SK-N-SH (cell line): ENCODE results near the gene ETFA. TPM values are rescaled to one million over a fixed set of nuclear protein-coding genes. Genes with fewer than 3 reads are reported as not detected.

Experiments used
- CTCF ChIA-PET: fragments of 300-600, 350-600 bp; formaldehyde crosslinking; extraction: SDS; loops from one replicate; lab custom pipeline; 2021; lab: Yijun Ruan, JAX
- POLR2A ChIA-PET: fragments of 350-600 bp; sonication (Branson Sonifier 250); formaldehyde crosslinking; extraction: SDS; loops from one replicate; lab custom pipeline; 2020; ENCODE audit warnings: antibody characterized with exemption, inconsistent platforms; lab: Yijun Ruan, JAX
- DNase-seq: peaks from one replicate; pipeline ENCODE4 v3.0.0; 2012
- H2AFZ ChIP-seq: fragments of 200-600 bp; sonication (generic); 2 replicates; pipeline ENCODE4 v1.8.1; 2016; ENCODE audit warnings: antibody characterized with exemption, mild to moderate bottlenecking, low read depth
- H3F3A ChIP-seq: fragments of 200-600 bp; sonication (generic); replicated peaks from 2 replicates; pipeline ENCODE3; 2016; ENCODE audit warnings: antibody characterized with exemption, mild to moderate bottlenecking; ENCODE audit not compliant: insufficient read depth
- H3K27ac ChIP-seq, 2 experiments: fragments of 200-500 bp in 1 of 2; fragments of 200-600 bp in 1 of 2; sonication (Bioruptor generic) in 1 of 2; sonication (generic), shearing (Covaris generic) in 1 of 2; 2 replicates each; pipeline versions ENCODE4 v1.5.1 to v1.6.1; 2014 to 2016; ENCODE audit warnings: low read depth in 2 of 2, inconsistent platforms in 1 of 2, low read length in 1 of 2, mild to moderate bottlenecking in 1 of 2, mixed read lengths in 1 of 2
- H3K27me3 ChIP-seq: fragments of 200-600 bp; sonication (generic), shearing (Covaris generic); 2 replicates; pipeline ENCODE4 v1.6.1; 2016; ENCODE audit warnings: mixed run types; ENCODE audit not compliant: insufficient read depth
- H3K36me3 ChIP-seq, 2 experiments: fragments of 200-500 bp in 1 of 2; fragments of 200-600 bp in 1 of 2; sonication (Bioruptor generic) in 1 of 2; sonication (generic) in 1 of 2; replicated peaks in 1 of 2; 2 replicates each; pipeline versions ENCODE3 to v1.5.1; 2014 to 2016; ENCODE audit warnings: low read length in 1 of 2, mild to moderate bottlenecking in 1 of 2; ENCODE audit not compliant: insufficient read depth in 2 of 2, control insufficient read depth in 1 of 2
- H3K4me1 ChIP-seq, 2 experiments: fragments of 200-500 bp in 1 of 2; fragments of 200-600 bp in 1 of 2; sonication (Bioruptor generic) in 1 of 2; sonication (generic), shearing (Covaris generic) in 1 of 2; 2 replicates each; pipeline versions ENCODE4 v1.5.1 to v1.6.1; 2014 to 2016; ENCODE audit warnings: low read depth in 1 of 2, low read length in 1 of 2, mixed run types in 1 of 2; ENCODE audit not compliant: insufficient read depth in 2 of 2, control insufficient read depth in 1 of 2
- H3K4me2 ChIP-seq: fragments of 200-600 bp; sonication (generic), shearing (Covaris generic); 2 replicates; pipeline ENCODE4 v1.6.1; 2017; ENCODE audit warnings: mixed run types
- H3K4me3 ChIP-seq, 2 experiments: fragments of 200-500 bp in 1 of 2; fragments of 200-600 bp in 1 of 2; sonication (Bioruptor generic) in 1 of 2; sonication (generic), shearing (Covaris generic) in 1 of 2; 2 replicates each; pipeline versions ENCODE4 v1.5.1 to v1.8.1; 2014 to 2016; ENCODE audit warnings: low read depth in 2 of 2, inconsistent platforms in 1 of 2, low read length in 1 of 2, mild to moderate bottlenecking in 1 of 2, mixed read lengths in 1 of 2, moderate library complexity in 1 of 2
- H3K79me2 ChIP-seq: fragments of 200-600 bp; sonication (generic); 2 replicates; pipeline ENCODE4 v1.8.1; 2017; ENCODE audit warnings: mild to moderate bottlenecking; ENCODE audit not compliant: insufficient read depth
- H3K9ac ChIP-seq: fragments of 200-600 bp; sonication (generic); 2 replicates; pipeline ENCODE4 v1.6.1; 2017; ENCODE audit warnings: mixed run types
- H3K9me2 ChIP-seq: fragments of 200-600 bp; sonication (generic); 2 replicates; pipeline ENCODE4 v1.6.1; 2017; ENCODE audit warnings: mixed run types
- H3K9me3 ChIP-seq: fragments of 200-600 bp; sonication (generic); 2 replicates; pipeline ENCODE4 v1.6.1; 2017; ENCODE audit warnings: mixed run types, mild to moderate bottlenecking, moderate library complexity
- H4K20me1 ChIP-seq: fragments of 200-600 bp; sonication (generic); 2 replicates; pipeline ENCODE4 v1.6.1; 2017; ENCODE audit warnings: mild to moderate bottlenecking, mixed run types; ENCODE audit not compliant: insufficient read depth
- CHD2 ChIP-seq: fragments of 150-350 bp; IDR thresholded peaks from 2 replicates; pipeline ENCODE4 v1.6.1; 2018; ENCODE audit warnings: low read length; ENCODE audit not compliant: partially characterized antibody
- FOXM1 ChIP-seq: IDR thresholded peaks from 2 replicates; pipeline ENCODE4 v1.4.0; 2012; ENCODE audit warnings: low read depth, mild to moderate bottlenecking
- MXI1 ChIP-seq: IDR thresholded peaks from 2 replicates; pipeline ENCODE4 v1.6.1; 2012; ENCODE audit warnings: mild to moderate bottlenecking, low read depth, low read length, improper control_type of control experiment
- NFIC ChIP-seq: IDR thresholded peaks from 2 replicates; pipeline ENCODE4 v1.4.0; 2012; ENCODE audit warnings: borderline replicate concordance
- RXRA ChIP-seq: IDR thresholded peaks from 2 replicates; pipeline ENCODE4 v1.4.0; 2012; ENCODE audit warnings: low read depth, mild to moderate bottlenecking, borderline replicate concordance
- SIN3A ChIP-seq: IDR thresholded peaks from 2 replicates; pipeline ENCODE4 v1.6.1; 2012; ENCODE audit warnings: low read depth, mild to moderate bottlenecking, low read length, moderate library complexity, borderline replicate concordance
- TCF12 ChIP-seq: IDR thresholded peaks from 2 replicates; pipeline ENCODE4 v1.4.0; 2012
- TEAD4 ChIP-seq: IDR thresholded peaks from 2 replicates; pipeline ENCODE4 v1.4.0; 2012; ENCODE audit warnings: mild to moderate bottlenecking, borderline replicate concordance; ENCODE audit not compliant: insufficient read depth
- WGBS: methylation state at CpG from one replicate; pipeline ENCODE4 v1.1.6; 2017; ENCODE audit warnings: low lambda C conversion rate; 5-methylcytosine and 5-hydroxymethylcytosine counted together
- polyA plus RNA-seq, 3 experiments: library from polyadenylated mRNA; depleted of rRNA; stranded (reverse); fragments of >200 nt; gene quantifications; 2 replicates each; pipeline ENCODE4 v1.2.3, GENCODE V29; 2012
- TF ChIP-seq, protein P1 (sequence below): IDR thresholded peaks from 2 replicates; pipeline ENCODE4; 2012
- TF ChIP-seq, protein P2 (sequence below): IDR thresholded peaks from 2 replicates; pipeline ENCODE4 v1.4.0; 2012; ENCODE audit warnings: low read depth
- TF ChIP-seq, protein P3 (sequence below): fragments of 150-350 bp; IDR thresholded peaks from 2 replicates; pipeline ENCODE4 v1.6.1; 2017; ENCODE audit warnings: antibody characterized with exemption, low read length, low read depth, borderline replicate concordance
- TF ChIP-seq, protein P4 (sequence below): fragments of 200-600 bp; sonication (generic); IDR thresholded peaks from 2 replicates; pipeline ENCODE4 v1.6.1; 2017; ENCODE audit warnings: antibody characterized with exemption, mild to moderate bottlenecking, moderate library complexity
- TF ChIP-seq, protein P5 (sequence below): IDR thresholded peaks from 2 replicates; pipeline ENCODE4 v1.4.0; 2012; ENCODE audit warnings: low read depth, borderline replicate concordance

The ETFA gene
- polyA plus RNA-seq, 1 of the 3 experiments (the other 2 are of a cell fraction) = 122 TPM

DNA sequence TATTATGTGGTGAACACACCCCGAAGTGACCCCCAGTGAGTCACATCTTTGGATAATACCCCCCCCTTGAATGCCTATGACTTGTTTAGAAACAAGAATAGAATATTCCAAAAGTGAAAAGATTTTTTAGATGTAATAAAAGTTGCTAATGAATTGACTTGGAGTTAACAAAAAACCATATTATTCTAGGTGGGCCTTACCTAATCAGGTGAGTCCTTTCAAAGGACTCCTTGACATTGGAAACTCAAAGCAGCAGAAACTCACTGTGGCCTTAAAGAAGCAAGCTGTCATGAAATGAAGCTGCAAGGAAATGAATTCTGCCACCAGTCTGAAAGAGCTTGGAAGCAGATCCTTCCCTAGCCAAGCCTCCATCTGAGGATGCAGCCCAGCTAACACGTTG, 14.4 kb upstream of the ETFA start:
- no peaks in the 10 kb centered on the region for H3K79me2 ChIP-seq
- H4K20me1 ChIP-seq = no peaks in the 10 kb centered on the region
- H3K27ac ChIP-seq = no peak overlapping the region
- H3F3A ChIP-seq = peaks cover 5% of the 10 kb centered on the region
- no peak overlapping the region for H3K4me3 ChIP-seq
- no peaks in the 10 kb centered on the region for H3K36me3 ChIP-seq
- H3K27me3 ChIP-seq = no peaks in the 10 kb centered on the region
- H3K9ac ChIP-seq = no peak overlapping the region
- H3K9me3 ChIP-seq = no peaks in the 10 kb centered on the region
- H3K4me1 ChIP-seq = no peaks in the 10 kb centered on the region; a peak in 1 of 4 replicates
- no peak overlapping the region for H3K4me2 ChIP-seq
- no peak overlapping the region for H2AFZ ChIP-seq
- no peak for DNase-seq
- TF ChIP-seq RXRA (no peak), SIN3A (no peak), CHD2 (no peak), FOXM1 (no peak), MXI1 (no peak), TCF12 (no peak), TEAD4 (no peak), NFIC (no peak)
- TF ChIP-seq, protein P1, sequence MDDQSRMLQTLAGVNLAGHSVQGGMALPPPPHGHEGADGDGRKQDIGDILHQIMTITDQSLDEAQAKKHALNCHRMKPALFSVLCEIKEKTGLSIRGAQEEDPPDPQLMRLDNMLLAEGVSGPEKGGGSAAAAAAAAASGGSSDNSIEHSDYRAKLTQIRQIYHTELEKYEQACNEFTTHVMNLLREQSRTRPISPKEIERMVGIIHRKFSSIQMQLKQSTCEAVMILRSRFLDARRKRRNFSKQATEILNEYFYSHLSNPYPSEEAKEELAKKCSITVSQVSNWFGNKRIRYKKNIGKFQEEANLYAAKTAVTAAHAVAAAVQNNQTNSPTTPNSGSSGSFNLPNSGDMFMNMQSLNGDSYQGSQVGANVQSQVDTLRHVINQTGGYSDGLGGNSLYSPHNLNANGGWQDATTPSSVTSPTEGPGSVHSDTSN = no peak
- TF ChIP-seq, protein P2, sequence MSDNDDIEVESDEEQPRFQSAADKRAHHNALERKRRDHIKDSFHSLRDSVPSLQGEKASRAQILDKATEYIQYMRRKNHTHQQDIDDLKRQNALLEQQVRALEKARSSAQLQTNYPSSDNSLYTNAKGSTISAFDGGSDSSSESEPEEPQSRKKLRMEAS = no peak
- TF ChIP-seq, protein P3, sequence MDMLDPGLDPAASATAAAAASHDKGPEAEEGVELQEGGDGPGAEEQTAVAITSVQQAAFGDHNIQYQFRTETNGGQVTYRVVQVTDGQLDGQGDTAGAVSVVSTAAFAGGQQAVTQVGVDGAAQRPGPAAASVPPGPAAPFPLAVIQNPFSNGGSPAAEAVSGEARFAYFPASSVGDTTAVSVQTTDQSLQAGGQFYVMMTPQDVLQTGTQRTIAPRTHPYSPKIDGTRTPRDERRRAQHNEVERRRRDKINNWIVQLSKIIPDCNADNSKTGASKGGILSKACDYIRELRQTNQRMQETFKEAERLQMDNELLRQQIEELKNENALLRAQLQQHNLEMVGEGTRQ = no peak
- TF ChIP-seq, protein P4, sequence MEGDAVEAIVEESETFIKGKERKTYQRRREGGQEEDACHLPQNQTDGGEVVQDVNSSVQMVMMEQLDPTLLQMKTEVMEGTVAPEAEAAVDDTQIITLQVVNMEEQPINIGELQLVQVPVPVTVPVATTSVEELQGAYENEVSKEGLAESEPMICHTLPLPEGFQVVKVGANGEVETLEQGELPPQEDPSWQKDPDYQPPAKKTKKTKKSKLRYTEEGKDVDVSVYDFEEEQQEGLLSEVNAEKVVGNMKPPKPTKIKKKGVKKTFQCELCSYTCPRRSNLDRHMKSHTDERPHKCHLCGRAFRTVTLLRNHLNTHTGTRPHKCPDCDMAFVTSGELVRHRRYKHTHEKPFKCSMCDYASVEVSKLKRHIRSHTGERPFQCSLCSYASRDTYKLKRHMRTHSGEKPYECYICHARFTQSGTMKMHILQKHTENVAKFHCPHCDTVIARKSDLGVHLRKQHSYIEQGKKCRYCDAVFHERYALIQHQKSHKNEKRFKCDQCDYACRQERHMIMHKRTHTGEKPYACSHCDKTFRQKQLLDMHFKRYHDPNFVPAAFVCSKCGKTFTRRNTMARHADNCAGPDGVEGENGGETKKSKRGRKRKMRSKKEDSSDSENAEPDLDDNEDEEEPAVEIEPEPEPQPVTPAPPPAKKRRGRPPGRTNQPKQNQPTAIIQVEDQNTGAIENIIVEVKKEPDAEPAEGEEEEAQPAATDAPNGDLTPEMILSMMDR = no peak
- TF ChIP-seq, all 33 proteins: peak for 0
- CTCF ChIA-PET = no interaction called here
- H3K9me2 ChIP-seq = no peaks in the 10 kb centered on the region
- POLR2A ChIA-PET = no interaction called here
- WGBS = 42% methylated on average over 2 of the region's 2 CpGs

DNA sequence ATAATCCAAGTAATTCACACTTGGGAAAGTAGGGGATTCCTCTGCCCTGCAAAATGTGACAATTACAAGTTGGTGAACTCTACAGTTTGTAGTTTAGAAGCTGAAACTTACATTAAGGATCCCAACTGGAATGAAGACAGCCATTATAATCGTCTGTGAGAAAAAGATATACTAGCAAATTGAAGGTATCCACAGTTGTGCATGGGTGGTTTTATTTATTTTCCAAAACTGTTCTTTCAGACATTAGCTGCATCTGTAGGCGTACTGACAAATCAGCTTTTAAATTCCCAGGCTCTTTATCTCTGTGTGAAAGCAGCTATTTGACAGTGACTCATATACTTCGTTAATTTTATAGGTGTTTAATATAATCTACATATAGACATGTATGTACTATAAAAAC, 12.8 kb upstream of the ETFA start:
- TF ChIP-seq, protein P5, sequence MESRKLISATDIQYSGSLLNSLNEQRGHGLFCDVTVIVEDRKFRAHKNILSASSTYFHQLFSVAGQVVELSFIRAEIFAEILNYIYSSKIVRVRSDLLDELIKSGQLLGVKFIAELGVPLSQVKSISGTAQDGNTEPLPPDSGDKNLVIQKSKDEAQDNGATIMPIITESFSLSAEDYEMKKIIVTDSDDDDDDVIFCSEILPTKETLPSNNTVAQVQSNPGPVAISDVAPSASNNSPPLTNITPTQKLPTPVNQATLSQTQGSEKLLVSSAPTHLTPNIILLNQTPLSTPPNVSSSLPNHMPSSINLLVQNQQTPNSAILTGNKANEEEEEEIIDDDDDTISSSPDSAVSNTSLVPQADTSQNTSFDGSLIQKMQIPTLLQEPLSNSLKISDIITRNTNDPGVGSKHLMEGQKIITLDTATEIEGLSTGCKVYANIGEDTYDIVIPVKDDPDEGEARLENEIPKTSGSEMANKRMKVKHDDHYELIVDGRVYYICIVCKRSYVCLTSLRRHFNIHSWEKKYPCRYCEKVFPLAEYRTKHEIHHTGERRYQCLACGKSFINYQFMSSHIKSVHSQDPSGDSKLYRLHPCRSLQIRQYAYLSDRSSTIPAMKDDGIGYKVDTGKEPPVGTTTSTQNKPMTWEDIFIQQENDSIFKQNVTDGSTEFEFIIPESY = no peak
- TF ChIP-seq MXI1 = no peak
- TF ChIP-seq, protein P1 = no peak

More for the DNA sequence above, 12.8 kb upstream of the ETFA start:
- peaks cover 5% of the 10 kb centered on the region for H3F3A ChIP-seq
- no peaks in the 10 kb centered on the region for H4K20me1 ChIP-seq
- WGBS = 52% methylated on average over 3 of the region's 3 CpGs
- H3K79me2 ChIP-seq = no peaks in the 10 kb centered on the region
- no peak overlapping the region for H3K9ac ChIP-seq
- no peaks in the 10 kb centered on the region for H3K27me3 ChIP-seq
- no peak overlapping the region for H3K27ac ChIP-seq
- H3K4me1 ChIP-seq = no peaks in the 10 kb centered on the region; a peak in 1 of 4 replicates
- H3K4me2 ChIP-seq = no peak overlapping the region
- H2AFZ ChIP-seq = no peak overlapping the region
- H3K4me3 ChIP-seq = no peak overlapping the region
- no peaks in the 10 kb centered on the region for H3K9me2 ChIP-seq
- H3K9me3 ChIP-seq = no peaks in the 10 kb centered on the region
- DNase-seq = no peak
- ChIA-PET POLR2A (interaction anchor here (0.6 kb wide), 1 partner anchor 43 kb away, joined by 3 read pairs; no protein-coding TSS in a partner anchor), CTCF (interaction anchor here (0.8 to 1.5 kb wide), 3 partner anchors 9 to 517 kb away, joined by 3 to 4 read pairs (median 3); no protein-coding TSS in a partner anchor)
- no peaks in the 10 kb centered on the region for H3K36me3 ChIP-seq
